Mesenchymal stem cell (in vitro differentiated cells and primary cell): Measurements from ENCODE around the gene CAPZB.

ENCODE experiments used
- DNase-seq: peaks from one replicate; pipeline ENCODE4 v3.0.0-alpha.2; 2013
- H2AFZ ChIP-seq: one replicate; pipeline ENCODE4 v1.6.1; 2013; ENCODE audit warnings: low read depth, mild to moderate bottlenecking, control low read depth, inconsistent platforms, low read length, moderate library complexity
- H2AK5ac ChIP-seq: 2 replicates; pipeline ENCODE4 v1.6.1; 2013; ENCODE audit warnings: low read length, moderate library complexity, mild to moderate bottlenecking, inconsistent platforms; ENCODE audit not compliant: severe bottlenecking
- H2BK120ac ChIP-seq: one replicate; pipeline ENCODE4 v1.6.1; 2013; ENCODE audit warnings: low read depth, mild to moderate bottlenecking, inconsistent platforms, low read length, moderate library complexity
- H2BK12ac ChIP-seq, 2 experiments: one replicate each; pipeline ENCODE4 v1.6.1; 2013; ENCODE audit warnings: inconsistent platforms in 2 of 2, low read length in 2 of 2, mild to moderate bottlenecking in 2 of 2, moderate library complexity in 2 of 2, control low read depth in 1 of 2
- H2BK15ac ChIP-seq: one replicate; pipeline ENCODE4 v1.6.1; 2013; ENCODE audit warnings: mild to moderate bottlenecking, low read depth, inconsistent platforms; ENCODE audit not compliant: poor library complexity, severe bottlenecking
- H2BK5ac ChIP-seq: 2 replicates; pipeline ENCODE4 v1.6.1; 2013; ENCODE audit warnings: low read depth, mild to moderate bottlenecking, low read length, control low read depth, inconsistent platforms; ENCODE audit not compliant: poor library complexity, severe bottlenecking
- H3K14ac ChIP-seq, 2 experiments: one replicate each; pipeline ENCODE4 v1.6.1; 2013; ENCODE audit warnings: inconsistent platforms in 2 of 2, low read length in 2 of 2, control low read depth in 1 of 2, mild to moderate bottlenecking in 1 of 2, moderate library complexity in 1 of 2
- H3K18ac ChIP-seq, 2 experiments: one replicate each; pipeline ENCODE4 v1.6.1; 2013; ENCODE audit warnings: inconsistent platforms in 2 of 2, low read length in 2 of 2, control low read depth in 1 of 2, low read depth in 1 of 2, mild to moderate bottlenecking in 1 of 2
- H3K23ac ChIP-seq, 2 experiments: one replicate each; pipeline ENCODE4 v1.6.1; 2013; ENCODE audit warnings: inconsistent platforms in 2 of 2, low read length in 2 of 2, mild to moderate bottlenecking in 2 of 2, moderate library complexity in 2 of 2, control low read depth in 1 of 2
- H3K27ac ChIP-seq: 2 replicates; pipeline ENCODE4 v1.5.1; 2013; ENCODE audit warnings: mild to moderate bottlenecking, moderate library complexity, low read length, control low read depth, inconsistent platforms; ENCODE audit not compliant: poor library complexity, severe bottlenecking
- H3K27me3 ChIP-seq, 2 experiments: 2 replicates each; pipeline versions ENCODE4 v1.6.1 to v1.7.0; 2013; ENCODE audit warnings: low read length in 2 of 2, mild to moderate bottlenecking in 2 of 2, moderate library complexity in 2 of 2, control low read depth in 1 of 2, inconsistent platforms in 1 of 2; ENCODE audit not compliant: control insufficient read depth in 1 of 2, insufficient read depth in 1 of 2
- H3K36me3 ChIP-seq, 2 experiments: 2 replicates each; pipeline versions ENCODE4 v1.6.1 to v1.7.0; 2013; ENCODE audit warnings: low read length in 2 of 2, control low read depth in 1 of 2, inconsistent platforms in 1 of 2, low read depth in 1 of 2, mild to moderate bottlenecking in 1 of 2; ENCODE audit not compliant: insufficient read depth in 2 of 2, control insufficient read depth in 1 of 2
- H3K4ac ChIP-seq, 2 experiments: one replicate each; pipeline ENCODE4 v1.6.1; 2013; ENCODE audit warnings: inconsistent platforms in 2 of 2, low read length in 2 of 2, mild to moderate bottlenecking in 2 of 2, moderate library complexity in 2 of 2, control low read depth in 1 of 2, low read depth in 1 of 2
- H3K4me1 ChIP-seq: 2 replicates; pipeline ENCODE4 v1.6.1; 2013; ENCODE audit warnings: low read depth, low read length, control low read depth; ENCODE audit not compliant: control insufficient read depth, insufficient read depth
- H3K4me2 ChIP-seq: 2 replicates; pipeline ENCODE4 v1.6.1; 2013; ENCODE audit warnings: low read length, mild to moderate bottlenecking, inconsistent platforms; ENCODE audit not compliant: poor library complexity, severe bottlenecking
- H3K4me3 ChIP-seq, 2 experiments: 2 replicates each; pipeline versions ENCODE4 v1.5.1 to v1.7.0; 2013; ENCODE audit warnings: low read length in 2 of 2, mild to moderate bottlenecking in 2 of 2, control low read depth in 1 of 2, low read depth in 1 of 2; ENCODE audit not compliant: insufficient read depth in 1 of 2
- H3K79me1 ChIP-seq: replicated peaks from 2 replicates; pipeline ENCODE4 v1.6.1; 2013; ENCODE audit warnings: mild to moderate bottlenecking, control low read depth, low read length, inconsistent platforms; ENCODE audit not compliant: poor library complexity, severe bottlenecking
- H3K9ac ChIP-seq: 2 replicates; pipeline ENCODE4 v1.7.0; 2013; ENCODE audit warnings: mild to moderate bottlenecking, low read length, moderate library complexity
- H3K9me3 ChIP-seq: 2 replicates; pipeline ENCODE4 v1.7.0; 2013; ENCODE audit warnings: mild to moderate bottlenecking, low read length; ENCODE audit not compliant: control insufficient read depth
- H4K8ac ChIP-seq: one replicate; pipeline ENCODE4 v1.6.1; 2013; ENCODE audit warnings: inconsistent platforms, mild to moderate bottlenecking, low read length, moderate library complexity
- H4K91ac ChIP-seq: one replicate; pipeline ENCODE4 v1.6.1; 2013; ENCODE audit warnings: mild to moderate bottlenecking, low read length, inconsistent platforms
- WGBS: methylation state at CpG from one replicate; pipeline ENCODE4 v1.1.7; 2013; ENCODE audit warnings: mixed read lengths; 5-methylcytosine and 5-hydroxymethylcytosine counted together

CAPZB gene

GRCh38 chr1:19481826-19482398 lies 3.4 kb downstream of the CAPZB start:
- no peak overlapping the region for H2BK12ac ChIP-seq
- peaks cover 49% of the 10 kb centered on the region for H3K4me1 ChIP-seq
- H3K23ac ChIP-seq, result peak overlapping the region in 1 of 2 experiments; percentile 46
- H3K27me3 ChIP-seq, result no peaks in the 10 kb centered on the region
- H2BK15ac ChIP-seq, result no peak overlapping the region
- H3K36me3 ChIP-seq, result peaks cover 29 to 49% of the 10 kb centered on the region in 2 experiments
- no peak overlapping the region for H2BK5ac ChIP-seq
- peak overlapping the region in 1 of 2 experiments; percentile 96 for H3K4me3 ChIP-seq
- H2BK120ac ChIP-seq, result no peak overlapping the region
- no peak overlapping the region for H2AFZ ChIP-seq
- no peaks in the 10 kb centered on the region for H3K9me3 ChIP-seq
- H2AK5ac ChIP-seq, result no peak overlapping the region
- H3K79me1 ChIP-seq, result peaks cover under 1% of the 10 kb centered on the region
- H3K9ac ChIP-seq, result peak overlapping the region; percentile 97
- no peak overlapping the region for H3K4ac ChIP-seq
- H4K8ac ChIP-seq, result no peak overlapping the region
- no peak overlapping the region for H4K91ac ChIP-seq
- H3K27ac ChIP-seq, result no peak overlapping the region
- H3K4me2 ChIP-seq, result no peak overlapping the region
- 97% methylated on average over 1 of the region's 4 CpGs for WGBS
- no peak for DNase-seq
- H3K18ac ChIP-seq, result no peak overlapping the region
- no peak overlapping the region for H3K14ac ChIP-seq

- Histone ChIP-seq H3K9me3 (no peaks in the 10 kb centered on the region), H2BK120ac (no peak overlapping the region), H2BK12ac (no peak overlapping the region), H2AFZ (no peak overlapping the region), H3K36me3 (peaks cover 37 to 55% of the 10 kb centered on the region in 2 experiments), H3K27ac (no peak overlapping the region), H3K9ac (peak overlapping the region; percentile 16), H3K4ac (no peak overlapping the region), H3K4me3 (no peak overlapping the region), H3K27me3 (no peaks in the 10 kb centered on the region), H3K14ac (no peak overlapping the region), H4K8ac (no peak overlapping the region), H3K18ac (no peak overlapping the region), H3K4me2 (no peak overlapping the region), H3K79me1 (no peaks in the 10 kb centered on the region), H3K23ac (no peak overlapping the region), H2BK5ac (no peak overlapping the region), H2AK5ac (no peak overlapping the region), H3K4me1 (peaks cover 57% of the 10 kb centered on the region), H4K91ac (no peak overlapping the region), H2BK15ac (no peak overlapping the region)
- WGBS, result 93% methylated on average over 6 of the region's 6 CpGs
- DNase-seq, result no peak
Measured at GRCh38 chr1:19480282-19480681, 5.1 kb downstream of the CAPZB start.

DNA sequence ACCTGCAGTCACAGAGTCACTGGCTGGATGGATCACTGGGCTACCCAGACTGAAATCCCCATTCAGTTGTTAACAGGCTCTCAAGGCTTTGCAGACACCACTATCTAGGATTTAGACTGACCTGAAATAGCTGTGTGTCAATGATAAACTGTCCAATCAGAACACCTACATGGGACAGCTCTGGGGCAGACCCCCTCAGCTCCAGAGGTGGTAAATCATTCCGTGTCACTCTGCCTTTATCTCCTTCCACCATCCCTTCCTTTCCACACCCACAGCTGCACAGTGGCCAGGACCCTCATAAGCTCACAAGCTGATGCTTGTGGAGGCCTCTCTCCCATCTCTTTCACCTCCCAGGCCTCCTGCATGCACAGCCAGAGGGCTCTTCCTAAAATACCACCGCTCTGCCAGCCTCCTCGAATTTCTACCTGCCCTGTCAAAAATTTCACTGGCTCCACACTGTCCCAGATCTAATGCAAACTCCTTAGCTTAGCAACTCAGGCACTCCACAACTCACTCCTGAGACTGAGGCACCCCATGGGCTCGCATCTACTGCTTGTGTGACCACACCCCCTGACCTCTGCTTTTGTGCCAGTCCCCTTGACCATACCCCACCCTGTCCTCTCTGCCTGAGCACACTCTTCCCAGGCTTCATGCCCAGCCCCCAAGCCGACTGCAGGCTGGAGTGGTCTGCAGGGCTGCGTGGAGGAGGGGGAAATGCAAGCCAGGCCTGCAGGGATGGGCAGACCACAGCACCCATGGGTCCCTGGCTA lies 5.8 kb downstream of the CAPZB start:
- WGBS, result 72% methylated on average over 6 of the region's 6 CpGs
- H3K9me3 ChIP-seq, result no peaks in the 10 kb centered on the region
- no peak for DNase-seq
- H3K4me2 ChIP-seq, result no peak overlapping the region
- H2BK12ac ChIP-seq, result no peak overlapping the region
- no peak overlapping the region for H3K4me3 ChIP-seq
- H4K8ac ChIP-seq, result no peak overlapping the region
- H3K27me3 ChIP-seq, result no peaks in the 10 kb centered on the region
- H3K14ac ChIP-seq, result peak overlapping the region in 1 of 2 experiments; percentile 35
- no peaks in the 10 kb centered on the region for H3K79me1 ChIP-seq
- no peak overlapping the region for H3K4ac ChIP-seq
- H3K18ac ChIP-seq, result no peak overlapping the region
- H2BK15ac ChIP-seq, result no peak overlapping the region
- H3K4me1 ChIP-seq, result peaks cover 59% of the 10 kb centered on the region
- no peak overlapping the region for H2AK5ac ChIP-seq
- peaks cover 42 to 63% of the 10 kb centered on the region in 2 experiments for H3K36me3 ChIP-seq
- no peak overlapping the region for H2BK5ac ChIP-seq
- no peak overlapping the region for H3K27ac ChIP-seq
- no peak overlapping the region for H2BK120ac ChIP-seq
- peak overlapping the region; percentile 16 for H3K9ac ChIP-seq
- no peak overlapping the region for H3K23ac ChIP-seq
- H4K91ac ChIP-seq, result no peak overlapping the region
- no peak overlapping the region for H2AFZ ChIP-seq

- Histone ChIP-seq H3K23ac (no peak overlapping the region), H2AK5ac (no peak overlapping the region), H3K4me1 (peaks cover 48% of the 10 kb centered on the region), H3K36me3 (peaks cover 41 to 57% of the 10 kb centered on the region in 2 experiments), H3K79me1 (no peaks in the 10 kb centered on the region), H2BK5ac (no peak overlapping the region), H3K4me3 (no peak overlapping the region), H2BK12ac (no peak overlapping the region), H3K27ac (no peak overlapping the region), H4K91ac (no peak overlapping the region), H4K8ac (no peak overlapping the region), H3K27me3 (no peaks in the 10 kb centered on the region), H2BK15ac (no peak overlapping the region), H3K9ac (peak overlapping the region; percentile 14), H2AFZ (no peak overlapping the region), H2BK120ac (no peak overlapping the region), H3K18ac (no peak overlapping the region), H3K9me3 (no peaks in the 10 kb centered on the region), H3K14ac (no peak overlapping the region), H3K4ac (no peak overlapping the region), H3K4me2 (no peak overlapping the region)
- WGBS, result 84% methylated on average over 9 of the region's 9 CpGs
- DNase-seq, result no peak
Measured at GRCh38 chr1:19478322-19478721, 7.0 kb downstream of the CAPZB start.
